DMS114 treated with DMSO at 0.1 percent for 48 hours (cell line): ENCODE results near the gene IFFO2.

ENCODE experiments used
- DNase-seq: peaks from one replicate; lab custom pipeline; 2025; ENCODE audit not compliant: unreplicated experiment; lab: John Stamatoyannopoulos, UW

IFFO2 gene

GRCh38 chr1:18951416-18951815, 5.1 kb downstream of the IFFO2 start:
- no peak for DNase-seq

GRCh38 chr1:18950401-18951026, 6.0 kb downstream of the IFFO2 start:
- no peak for DNase-seq

DNA sequence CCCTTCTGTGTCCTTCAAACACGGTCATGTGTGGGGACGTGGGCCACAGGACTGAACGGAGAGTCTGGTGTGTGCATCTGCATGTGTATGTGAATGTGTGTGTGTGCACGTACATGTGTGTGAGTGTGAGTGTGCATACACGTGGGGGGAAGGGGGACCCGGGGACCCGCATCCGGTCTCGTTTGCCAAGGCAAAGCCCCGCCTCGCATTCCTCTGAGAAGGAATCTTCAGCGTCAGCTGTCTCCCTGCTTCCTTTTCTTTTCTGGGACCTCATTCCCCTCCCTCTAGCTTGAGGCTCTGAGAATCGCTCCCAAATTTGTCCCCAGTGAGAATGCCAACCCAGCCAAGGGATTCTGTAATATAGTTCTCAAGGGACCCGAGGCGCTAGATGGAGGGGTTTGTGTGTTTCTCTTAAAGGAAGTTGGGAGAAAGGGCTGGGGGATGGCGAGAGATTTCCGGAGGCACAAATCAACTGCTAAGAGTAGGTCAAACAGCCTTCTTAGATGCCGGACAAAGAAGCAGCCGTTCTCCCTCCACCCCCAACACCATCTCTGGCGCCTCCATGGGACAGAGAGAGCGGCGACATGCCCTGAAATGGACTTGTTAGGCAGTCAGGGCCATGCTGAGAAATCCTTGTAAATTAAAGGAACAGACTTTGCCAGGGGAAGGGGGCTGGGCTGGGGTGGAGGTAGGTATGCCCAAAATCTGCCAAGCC, 6.6 kb downstream of the IFFO2 start:
- no peak for DNase-seq

- no peak for DNase-seq
These were observed 7.4 kb downstream of the IFFO2 start for GRCh38 chr1:18948913-18949685.

DNA sequence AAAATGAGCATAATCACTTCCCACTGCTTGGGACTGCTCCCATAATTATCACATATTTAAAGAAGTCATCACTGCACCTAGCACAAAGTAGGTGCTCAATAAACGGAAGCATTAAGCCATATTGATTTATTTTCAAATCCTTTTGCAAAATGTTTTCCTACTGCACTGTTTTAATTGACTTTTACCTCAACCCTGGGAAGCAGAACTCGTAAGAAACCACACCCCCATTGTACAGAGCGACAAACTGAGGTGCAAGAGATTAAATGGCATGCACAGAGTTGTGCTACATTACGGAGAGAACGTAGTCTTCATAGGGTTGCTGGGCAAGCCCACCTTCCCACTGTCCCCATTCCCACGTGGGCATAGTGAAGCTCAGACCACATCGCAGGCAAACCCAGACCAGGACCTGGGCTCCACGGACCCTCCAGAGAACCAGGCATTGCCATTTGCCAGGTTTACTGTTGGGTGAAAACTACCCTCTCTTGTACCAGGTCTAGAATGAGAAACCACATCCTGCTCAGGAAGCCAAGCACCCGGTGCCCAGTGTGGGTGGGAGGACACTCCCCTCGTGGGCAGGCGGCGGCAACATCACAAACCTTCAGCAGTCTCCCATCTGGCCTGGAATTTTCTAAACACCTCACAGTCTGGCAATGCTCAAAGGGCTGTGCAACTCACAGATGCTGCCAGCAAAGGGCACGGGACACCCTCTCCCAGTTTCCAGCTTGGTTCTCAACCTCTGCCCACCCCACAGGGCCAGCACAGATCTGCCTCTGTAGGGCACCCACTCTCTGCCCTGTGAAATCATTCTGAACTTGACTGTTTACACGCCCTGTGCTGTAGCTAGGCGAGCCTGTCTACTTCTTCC, 8.2 kb downstream of the IFFO2 start:
- DNase-seq = no peak

- no peak for DNase-seq
These were observed 8.9 kb downstream of the IFFO2 start for GRCh38 chr1:18947570-18947969.

GRCh38 chr1:18946550-18947381, 9.7 kb downstream of the IFFO2 start:
- DNase-seq = no peak

DNA sequence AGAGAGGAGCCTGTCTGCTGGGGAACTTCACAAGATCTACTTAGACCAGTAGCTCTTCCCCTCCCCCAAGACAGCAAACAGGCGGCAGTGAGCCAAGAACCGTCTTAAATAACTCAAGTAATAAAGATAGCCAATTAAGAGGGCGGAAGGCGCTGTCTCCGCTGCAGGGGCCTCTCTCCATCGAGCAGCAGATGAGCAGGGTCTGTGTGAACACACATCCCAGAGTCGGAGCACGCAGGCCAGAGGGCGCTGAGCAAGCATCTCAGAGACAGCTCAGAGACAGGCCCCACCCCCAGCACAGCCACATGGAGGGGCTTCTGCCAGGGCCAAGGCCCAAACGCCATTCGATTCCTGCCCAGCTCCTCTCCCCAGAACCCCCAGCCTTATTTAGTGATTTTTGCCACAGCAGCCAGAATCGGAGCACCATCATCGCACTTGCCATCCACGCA, 11.1 kb downstream of the IFFO2 start:
- DNase-seq = no peak

DNA sequence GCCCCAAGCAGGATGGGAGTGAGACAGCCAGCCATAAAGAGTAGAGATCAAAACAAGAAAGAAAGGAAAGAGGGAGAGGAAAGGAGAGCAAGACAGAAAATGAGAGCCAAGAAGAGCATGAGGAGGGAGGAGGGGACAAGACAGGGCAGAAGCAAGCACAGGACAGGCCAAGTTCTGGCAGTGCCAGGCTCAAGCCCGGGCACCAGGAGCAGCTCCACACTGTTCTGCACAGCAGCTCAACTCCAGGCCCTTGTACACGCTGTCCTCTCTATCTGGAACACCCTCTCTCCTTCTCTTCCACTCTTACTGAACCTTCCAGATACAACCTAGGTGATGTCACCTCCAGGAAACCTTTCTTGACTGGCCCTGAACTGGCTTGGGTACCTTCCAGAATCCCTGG, 11.7 kb downstream of the IFFO2 start:
- no peak for DNase-seq

- DNase-seq = no peak
These were observed 12.4 kb downstream of the IFFO2 start for GRCh38 chr1:18943914-18944572.

- no peak for DNase-seq
These were observed 13.3 kb downstream of the IFFO2 start for GRCh38 chr1:18943162-18943561.

- DNase-seq = no peak
These were observed 14.1 kb downstream of the IFFO2 start for GRCh38 chr1:18942340-18942739.

- no peak for DNase-seq
These were observed 15.0 kb downstream of the IFFO2 start for GRCh38 chr1:18941221-18942141.

DNA sequence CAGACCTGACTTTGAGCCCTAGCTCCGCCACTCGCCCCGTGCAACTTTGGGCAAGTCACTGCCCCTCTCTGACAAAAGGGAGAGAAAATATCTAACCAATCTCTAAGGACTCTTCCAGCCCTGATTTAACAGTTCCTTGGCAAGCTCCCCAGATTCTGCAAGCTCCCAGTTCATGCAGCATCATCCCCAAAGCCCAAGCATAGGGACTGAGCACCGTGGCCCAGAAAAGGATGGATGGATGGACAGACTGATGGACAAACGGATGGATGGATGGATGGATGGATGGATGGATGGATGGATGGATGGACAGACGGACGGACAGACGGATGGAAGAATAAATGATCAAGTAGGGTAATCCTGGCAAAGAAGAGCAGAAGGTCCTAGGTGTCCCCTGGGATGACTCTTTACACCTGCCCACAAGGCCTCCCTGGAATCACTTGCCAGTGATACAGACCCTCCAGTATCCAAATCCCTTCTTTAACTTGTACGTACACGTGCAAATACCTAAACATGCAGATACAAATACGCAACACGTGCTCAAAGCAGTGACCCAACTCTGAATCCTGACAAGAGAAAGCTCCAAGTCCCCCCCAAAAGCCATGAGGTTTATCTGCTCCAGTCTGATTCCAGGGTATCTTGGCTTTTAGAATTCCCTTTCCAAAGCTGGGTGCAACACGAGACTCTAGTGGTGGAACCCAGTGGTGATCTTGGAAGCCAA, 16.0 kb downstream of the IFFO2 start:
- DNase-seq = no peak

- no peak for DNase-seq
These were observed 16.8 kb downstream of the IFFO2 start for GRCh38 chr1:18939398-18940302.

DNA sequence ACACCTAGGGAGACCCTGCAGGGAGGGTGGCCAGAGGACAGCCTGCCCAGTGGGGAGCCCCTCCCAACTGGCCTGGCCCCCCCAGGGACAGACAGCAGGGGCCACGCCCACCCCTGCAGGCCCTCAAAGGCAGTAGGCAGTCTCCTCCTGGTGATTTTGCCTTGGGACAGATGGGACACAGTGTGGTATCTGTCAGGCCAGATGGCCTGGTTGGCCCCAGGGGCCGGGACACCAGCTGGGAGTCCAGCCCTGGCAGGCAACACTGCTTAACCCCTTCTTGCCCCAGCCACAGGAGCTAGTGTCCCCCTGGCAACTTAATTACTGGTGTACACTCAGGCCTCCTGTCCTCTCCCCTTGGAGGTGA, 17.8 kb downstream of the IFFO2 start:
- no peak for DNase-seq
